SKM-1 (cell line): ENCODE measurements around the gene NPAS4.
"Not testable (repeated sequence)": the region's sequence is repeated elsewhere in the genome, so short reads cannot be mapped to it uniquely, and the experiment has no call there.

Experiments
- DNase-seq: peaks from one replicate; lab custom pipeline; 2025; ENCODE audit not compliant: unreplicated experiment; lab: John Stamatoyannopoulos, UW

The NPAS4 gene

DNA sequence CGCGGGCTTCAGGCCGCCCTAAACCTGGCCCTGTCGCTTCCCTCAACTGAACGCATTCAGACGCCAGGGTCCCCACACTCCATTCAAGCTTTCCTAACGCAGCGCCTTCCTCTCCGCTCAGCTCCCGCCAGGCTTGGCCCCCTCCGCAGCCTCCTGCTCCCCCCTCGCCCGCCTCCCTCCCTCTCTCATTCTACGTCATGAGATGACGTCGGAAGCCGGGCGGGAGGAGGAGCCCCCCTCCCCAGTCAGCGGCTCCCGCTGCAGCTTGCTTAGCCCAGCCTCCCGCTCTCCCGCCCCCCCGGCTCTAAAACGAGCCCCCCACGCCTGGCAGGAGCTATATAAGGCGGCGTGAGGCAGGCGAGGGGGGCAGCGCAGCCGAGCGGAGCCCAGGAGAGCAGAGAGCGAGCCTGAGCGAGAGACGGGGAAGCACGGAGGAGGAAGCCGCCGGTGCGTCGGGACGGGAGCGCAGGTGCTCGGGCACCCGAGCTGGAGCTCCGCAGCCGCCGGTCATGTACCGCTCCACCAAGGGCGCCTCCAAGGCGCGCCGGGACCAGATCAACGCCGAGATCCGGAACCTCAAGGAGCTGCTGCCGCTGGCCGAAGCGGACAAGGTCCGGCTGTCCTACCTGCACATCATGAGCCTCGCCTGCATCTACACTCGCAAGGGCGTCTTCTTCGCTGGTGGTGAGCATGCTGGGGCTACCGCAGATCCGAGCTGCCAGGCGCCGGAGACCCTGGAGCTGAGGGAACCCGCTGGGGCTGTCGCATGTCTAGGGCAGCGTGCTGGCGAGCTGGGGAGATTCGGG is at the start of gene NPAS4:
Gene NPAS4, plus strand, starts transcription at position 365 of the 806 bp plus-strand sequence. Its CDS starts 145 bp downstream, at position 510.
- DNase-seq, result no peak

DNA sequence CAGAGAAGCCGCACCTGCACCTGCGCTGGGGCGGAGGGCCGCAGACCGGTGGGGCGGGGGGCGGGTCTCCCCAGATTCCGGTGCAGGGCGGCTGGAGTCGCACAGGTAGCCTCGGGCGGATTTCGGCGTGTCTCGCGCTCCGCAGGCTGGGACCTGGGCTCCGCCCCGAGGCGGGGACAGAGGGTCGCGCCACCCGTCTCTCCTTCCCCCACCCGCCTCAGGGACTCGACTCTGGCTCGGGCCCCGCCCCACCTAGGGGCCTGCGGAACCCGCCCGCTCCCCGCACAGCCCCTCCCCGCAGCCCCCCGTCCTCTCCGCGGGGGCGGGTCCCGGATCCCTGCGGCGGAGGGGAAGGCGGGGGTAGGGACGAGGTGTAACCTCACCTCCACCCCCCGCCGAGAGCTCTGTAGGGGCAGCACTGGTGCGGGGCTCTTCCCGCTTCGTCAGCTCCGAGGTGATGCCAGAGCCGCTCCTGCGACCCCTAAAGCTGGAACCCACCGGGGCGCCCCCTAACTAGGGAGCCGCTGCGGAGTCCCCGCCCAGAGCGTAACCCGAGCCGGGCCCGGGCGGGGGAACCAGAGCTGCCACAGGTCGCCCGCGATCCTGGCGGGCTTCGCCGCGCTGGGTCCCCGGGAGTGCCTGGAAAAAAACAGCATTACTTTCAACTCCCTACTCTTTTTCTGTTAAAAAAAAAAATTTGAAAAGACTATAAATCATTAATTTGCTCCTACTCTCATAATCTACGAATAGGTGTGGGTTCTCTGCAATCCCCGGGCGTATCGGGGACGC is 49.0 kb upstream of the NPAS4 start, which contains the start of gene SLC29A2:
Gene SLC29A2, minus strand, starts transcription at position 134 of the 789 bp plus-strand sequence. CDS start 169 bp downstream, outside the sequence.
- no peak for DNase-seq

DNA sequence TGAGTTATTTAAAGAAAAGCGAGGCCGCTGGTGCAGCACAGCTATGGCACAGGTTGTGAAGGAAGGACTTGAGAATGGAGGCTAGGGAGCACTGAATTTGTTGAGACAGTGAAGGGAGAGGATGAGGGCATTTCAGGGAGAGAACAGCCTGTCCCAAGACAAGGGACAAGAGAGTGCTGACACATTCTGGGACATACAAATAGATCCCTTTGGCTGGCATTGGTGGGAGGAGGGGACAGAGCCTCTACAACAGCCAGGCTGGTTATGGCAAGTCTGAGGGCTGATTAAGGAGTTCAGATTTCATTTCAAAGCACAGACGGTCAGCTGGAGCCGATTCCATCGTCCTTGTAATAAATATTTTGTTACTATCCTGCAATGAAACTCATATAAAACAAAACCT is 47.6 kb upstream of the NPAS4 start:
- DNase-seq, result no peak

DNA sequence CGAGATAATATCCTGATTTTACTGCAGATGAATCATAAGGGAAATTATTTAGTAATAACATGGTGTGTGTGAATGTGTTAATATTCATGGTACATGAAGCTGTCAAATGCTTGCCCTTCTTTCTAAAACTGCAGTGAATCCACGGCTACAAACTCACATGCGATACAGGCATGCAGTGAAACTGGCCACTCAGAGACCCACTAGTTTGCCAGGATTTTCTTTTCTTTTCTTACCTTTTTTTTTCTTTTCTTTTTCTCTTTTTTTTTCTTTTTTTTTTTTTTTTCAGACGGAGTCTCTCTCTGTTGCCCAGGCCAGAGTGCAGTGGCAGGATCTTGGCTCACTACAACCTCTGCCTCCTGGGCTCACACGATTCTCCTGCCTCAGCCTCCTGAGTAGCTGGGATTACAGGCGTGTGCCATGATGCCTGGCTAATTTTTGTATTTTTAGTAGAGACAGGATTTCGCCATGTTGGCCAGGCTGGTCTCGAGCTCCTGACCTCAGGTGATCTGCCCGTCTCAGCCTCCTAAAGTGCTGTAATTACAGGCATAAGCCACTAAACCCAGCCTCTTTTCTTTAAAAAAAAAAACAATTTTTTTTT is 47.0 kb upstream of the NPAS4 start:
- not testable (repeated sequence) for DNase-seq

DNA sequence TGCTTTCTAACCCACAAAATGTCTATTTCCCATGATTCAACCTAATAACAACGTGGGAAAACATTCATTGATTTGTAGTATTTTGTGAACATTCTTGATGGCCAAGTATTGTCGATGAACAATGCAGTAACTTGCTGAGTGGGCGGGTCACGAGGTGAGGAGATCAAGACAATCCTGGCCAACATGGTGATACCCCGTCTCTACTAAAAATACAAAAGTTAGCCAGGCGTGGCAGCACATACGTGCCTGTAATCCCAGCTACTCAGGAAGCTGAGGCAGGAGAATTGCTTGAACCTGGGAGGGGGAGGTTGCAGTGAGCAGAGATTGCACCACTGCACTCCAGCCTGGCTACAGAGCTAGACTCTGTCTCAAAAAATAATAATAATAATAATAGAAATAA is 40.6 kb upstream of the NPAS4 start:
- DNase-seq, result not testable (repeated sequence)

DNA sequence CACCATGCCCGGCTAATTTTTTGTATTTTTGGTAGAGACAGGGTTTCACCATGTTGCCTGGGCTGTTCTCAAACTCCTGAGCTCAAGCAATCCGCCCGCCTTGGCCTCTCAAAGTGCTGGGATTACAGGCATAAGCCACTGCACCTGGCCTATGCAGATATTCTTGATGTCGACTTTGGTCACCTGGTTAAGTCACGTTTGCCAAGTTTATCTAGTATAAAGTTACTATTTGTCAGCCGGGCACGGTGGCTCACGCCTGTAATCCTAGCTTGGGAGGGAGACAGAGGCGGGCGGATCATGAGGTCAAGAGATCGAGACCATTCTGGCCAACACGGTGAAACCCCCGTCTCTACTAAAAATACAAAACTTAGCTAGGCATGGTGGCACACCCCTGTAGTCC is 36.5 kb upstream of the NPAS4 start:
- DNase-seq, result not testable (repeated sequence)

DNA sequence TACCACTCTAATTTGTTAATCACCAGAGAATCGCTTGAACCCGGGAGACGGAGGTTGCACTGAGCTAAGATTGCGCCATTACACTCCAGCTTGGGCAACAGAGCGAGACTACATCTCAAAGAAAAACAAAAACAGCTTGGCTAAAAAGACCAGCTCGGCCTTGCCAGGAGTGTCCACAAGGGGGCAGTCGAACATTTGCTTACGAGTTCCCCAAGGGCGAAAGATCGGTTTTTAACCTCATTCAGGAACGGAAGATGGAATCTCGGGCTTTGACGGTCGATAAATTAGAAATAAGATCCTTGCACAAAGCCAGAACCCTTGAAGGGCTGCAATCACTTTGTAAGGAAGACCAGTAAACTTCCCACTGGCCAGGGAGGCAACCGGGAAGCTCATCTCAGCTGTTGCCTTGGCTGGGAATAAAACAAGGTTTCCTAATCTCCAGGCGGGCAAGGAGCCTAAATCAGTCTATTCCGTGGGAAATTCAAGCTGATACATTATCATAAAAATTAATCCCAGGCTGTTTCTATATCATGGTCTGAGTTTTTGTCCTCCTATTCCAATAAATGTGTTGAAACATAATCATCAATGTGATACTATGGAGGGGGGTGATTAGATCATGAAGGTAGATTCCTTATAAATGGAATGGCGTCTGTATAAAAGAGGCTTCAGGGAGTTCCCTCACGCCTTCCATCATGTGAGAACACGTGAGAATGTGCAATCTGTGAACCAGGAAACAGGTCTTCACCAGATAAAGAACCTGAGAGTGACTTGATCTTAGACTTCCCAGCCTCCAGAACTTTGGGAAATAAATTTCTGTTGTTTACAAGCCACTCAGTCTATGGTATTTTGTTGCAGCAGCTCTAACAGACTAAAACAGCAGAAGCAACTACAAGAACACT is 34.4 kb upstream of the NPAS4 start:
- peak; percentile 82 for DNase-seq

DNA sequence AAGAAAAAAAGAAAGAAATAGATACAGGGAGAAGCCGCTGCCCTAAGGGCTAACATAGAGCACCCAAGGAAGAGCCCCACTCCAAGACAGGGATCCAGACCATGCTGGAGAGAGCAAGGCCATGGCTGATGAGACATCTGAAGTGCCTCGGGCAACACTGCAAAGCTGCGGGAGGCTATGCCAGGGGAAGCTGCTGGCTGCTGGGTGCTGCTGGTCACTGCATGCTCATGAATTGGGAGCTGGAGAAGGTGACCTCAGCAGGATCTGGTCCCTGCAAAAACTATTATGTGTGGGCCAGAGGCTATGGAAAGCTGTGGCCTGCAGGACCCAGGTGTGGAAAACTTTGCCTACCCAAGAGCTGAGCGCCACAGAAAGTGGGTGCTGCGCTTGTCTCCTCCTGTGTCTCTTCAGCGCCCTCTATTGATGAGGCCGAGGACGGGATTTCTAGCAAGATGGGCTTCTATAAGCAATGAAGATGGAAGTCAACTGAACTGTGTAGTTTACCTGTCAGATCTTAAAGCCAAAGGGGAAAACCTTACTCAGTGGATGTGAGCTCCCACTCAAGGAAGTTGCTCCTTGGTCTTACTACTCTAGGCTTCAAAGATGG is 32.0 kb upstream of the NPAS4 start:
- DNase-seq, result peak; percentile 79

DNA sequence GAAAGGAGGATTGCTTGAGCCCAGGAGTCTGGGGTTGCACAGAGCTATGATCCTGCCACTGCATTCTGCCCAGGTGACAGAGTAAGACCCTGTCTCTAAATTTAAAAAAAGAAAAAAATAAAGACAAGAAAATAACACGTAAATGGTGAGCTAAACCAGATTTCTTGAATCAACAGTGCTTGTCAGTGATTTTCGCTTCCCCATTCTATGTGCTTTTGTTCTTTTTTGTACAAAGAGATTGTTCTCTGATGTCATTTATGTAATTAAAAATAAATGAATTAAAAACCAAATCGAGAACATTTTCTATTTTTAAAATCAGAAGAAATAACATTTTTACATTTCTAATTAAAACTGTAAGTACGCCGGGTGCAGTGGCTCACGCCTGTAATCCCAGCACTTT is 29.5 kb upstream of the NPAS4 start:
- DNase-seq, result no peak

DNA sequence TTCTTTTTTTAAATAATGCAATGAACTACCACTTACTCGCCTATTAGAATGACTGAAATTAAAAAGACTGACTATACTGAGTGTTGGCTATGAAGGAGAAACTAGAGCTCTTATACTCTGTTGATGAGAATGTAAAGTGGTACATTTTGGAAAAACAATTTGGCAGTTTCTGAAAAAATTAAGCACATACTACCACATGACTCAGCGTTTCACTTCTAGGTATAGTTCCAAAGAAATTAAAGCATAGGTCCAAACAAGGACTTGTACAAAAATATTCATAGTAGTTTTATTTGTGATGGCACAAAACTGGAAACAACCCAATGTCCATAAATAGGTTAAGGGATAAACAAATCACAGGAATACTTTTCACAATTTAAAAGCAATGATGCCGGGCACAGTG is 26.9 kb upstream of the NPAS4 start:
- no peak for DNase-seq

DNA sequence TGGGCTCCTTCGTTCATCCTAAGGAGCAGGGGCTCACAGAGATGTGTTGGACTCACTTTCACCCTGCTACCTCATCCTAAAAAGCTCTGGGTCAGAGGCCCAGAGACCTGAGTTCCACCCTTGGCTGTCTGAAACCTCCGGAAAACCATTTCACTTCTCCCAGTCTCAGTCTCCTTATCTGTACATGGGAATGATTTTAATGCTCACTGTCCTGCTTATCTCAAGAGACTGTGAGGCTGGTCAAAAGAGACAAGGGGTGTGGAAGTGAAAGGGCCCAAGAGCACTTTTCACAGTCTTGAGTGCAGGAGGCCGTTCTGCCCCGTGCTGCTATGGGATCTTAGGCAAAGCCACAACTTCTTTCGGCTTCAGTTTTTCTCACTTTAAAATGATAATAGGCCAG is 13.2 kb upstream of the NPAS4 start:
- DNase-seq, result no peak

DNA sequence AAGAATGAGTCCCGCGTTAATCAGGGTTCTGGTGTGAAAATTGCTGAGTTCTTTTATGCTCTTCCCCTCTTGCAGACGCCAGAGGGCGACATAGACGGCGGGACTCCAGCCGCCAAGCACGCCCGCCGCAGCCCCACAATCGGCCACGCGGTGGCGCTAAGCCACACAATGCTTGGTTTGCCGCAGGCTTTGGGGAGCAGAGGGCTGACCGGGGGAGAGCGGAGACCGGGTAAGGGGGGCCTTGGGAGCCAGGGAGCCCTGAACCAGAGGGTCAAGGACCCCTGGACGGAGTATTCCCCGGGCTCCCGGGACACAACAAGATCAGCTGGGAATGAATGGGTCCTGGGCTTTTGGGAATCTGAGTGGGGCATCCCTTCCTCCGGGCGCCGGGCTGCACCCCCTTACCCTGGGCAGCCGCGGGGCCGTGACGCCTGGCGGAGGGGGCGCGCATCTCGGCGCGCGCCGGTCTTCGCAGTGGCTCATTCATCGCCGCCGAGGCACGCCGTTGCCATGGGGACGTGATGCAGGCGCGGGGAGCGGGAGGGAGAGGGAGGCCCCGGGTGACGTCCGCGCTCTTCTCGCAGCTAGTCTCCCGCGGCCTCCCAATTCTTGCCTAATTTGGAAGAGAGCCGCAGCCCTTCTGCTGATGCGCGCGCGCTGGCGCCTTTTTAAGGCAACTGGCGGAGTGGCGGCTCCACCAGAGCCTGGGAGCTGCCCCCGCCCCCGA is 12.2 kb upstream of the NPAS4 start:
- peak; percentile 73 for DNase-seq

DNA sequence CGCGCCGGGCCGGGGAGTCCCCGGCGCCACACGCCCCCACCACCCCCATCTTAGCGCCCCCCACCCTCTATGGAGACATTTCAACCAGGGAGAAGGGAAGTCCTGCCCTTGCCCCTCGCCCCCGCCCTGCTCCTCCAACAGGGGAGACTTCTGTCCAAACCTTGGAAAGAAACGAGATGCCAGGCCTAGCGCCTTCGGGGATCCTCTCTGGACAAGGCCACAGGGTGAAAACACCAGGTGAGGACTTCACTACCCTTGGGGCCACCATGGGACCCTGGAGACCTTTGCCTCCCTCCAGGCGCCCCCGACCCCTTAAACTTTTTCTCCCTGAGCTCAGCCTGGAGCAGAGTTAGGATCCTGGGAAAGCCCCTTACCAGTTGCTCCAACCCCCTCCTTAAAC is 11.6 kb upstream of the NPAS4 start:
- no peak for DNase-seq

DNA sequence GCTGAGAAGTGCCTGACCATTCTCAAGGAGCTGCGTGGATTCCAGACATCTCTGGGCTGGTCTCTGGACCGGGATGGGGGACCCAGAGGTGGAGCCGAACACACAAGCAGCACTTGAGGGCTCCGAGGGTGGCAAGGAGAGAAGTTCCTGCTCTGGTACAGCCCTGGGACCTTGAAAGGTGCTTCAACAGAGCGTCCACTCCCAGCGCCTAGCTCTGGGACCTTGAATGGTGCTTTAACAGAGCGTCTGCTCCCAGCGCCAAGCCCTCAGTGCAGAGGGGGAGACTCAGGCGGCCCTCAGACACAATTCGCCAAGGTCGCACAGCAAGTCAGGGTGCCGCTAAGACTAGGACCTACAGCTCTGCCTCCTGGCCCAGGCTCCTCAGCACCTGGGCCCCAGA is 10.6 kb upstream of the NPAS4 start:
- no peak for DNase-seq

DNA sequence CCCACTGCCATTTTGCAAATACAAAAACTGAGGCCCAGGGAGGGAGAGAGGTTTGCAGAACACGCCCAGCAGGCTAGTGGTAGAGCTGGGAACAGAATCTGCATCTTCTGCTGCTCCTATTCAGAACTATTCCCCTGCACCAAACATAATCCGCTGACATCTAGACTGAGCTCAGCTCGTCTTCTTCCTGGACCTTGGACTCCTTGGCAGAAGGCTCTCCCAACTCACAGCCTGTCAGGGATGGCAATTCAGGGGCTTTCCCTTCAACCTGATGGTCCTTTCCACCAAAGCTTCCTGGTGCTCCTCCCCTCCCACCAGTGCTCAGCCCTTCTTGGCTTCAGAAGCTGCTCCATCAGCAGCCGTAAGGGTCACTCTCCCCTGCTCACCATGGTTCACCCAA is 9.5 kb upstream of the NPAS4 start:
- DNase-seq, result no peak

DNA sequence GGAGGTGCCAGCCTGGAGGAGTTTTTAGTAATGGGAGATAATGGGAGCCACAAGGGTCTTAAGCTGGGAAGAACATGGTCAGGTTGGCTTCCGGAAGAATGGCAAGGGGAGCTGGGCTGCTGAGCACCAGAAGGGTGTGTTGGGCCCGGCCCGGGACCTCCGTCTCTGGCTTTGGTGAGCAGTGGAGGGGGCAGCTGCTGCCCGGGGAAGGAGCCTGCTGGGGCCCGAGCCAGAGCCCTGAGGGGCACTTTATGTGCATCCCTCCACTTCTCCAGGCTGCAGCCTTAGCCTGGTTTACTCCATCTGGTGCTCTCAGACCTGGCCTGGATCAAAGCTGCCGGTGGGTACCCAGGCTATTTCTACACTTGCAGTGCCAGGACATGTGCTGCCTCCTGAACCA is 8.7 kb upstream of the NPAS4 start:
- DNase-seq, result no peak

DNA sequence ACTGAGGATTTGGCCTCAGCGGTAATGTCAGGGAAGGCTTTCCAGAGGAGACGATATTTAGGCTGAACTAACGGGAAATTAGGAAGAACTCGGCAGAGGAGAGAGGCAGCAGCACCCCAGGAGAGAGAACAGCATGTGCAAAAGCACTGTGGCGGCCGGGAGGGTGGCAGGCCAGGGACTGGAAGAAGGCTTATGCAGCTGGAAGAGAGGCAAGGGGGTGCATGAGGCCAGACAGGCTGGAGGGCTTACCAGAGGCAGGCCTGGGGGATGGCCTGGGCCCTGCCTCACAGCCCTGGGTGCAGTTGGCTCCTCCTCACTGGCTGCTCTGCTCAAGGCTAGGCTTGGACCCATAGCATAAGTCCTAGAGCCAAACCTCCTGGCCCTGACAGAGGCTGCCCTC is 7.7 kb upstream of the NPAS4 start:
- no peak for DNase-seq

DNA sequence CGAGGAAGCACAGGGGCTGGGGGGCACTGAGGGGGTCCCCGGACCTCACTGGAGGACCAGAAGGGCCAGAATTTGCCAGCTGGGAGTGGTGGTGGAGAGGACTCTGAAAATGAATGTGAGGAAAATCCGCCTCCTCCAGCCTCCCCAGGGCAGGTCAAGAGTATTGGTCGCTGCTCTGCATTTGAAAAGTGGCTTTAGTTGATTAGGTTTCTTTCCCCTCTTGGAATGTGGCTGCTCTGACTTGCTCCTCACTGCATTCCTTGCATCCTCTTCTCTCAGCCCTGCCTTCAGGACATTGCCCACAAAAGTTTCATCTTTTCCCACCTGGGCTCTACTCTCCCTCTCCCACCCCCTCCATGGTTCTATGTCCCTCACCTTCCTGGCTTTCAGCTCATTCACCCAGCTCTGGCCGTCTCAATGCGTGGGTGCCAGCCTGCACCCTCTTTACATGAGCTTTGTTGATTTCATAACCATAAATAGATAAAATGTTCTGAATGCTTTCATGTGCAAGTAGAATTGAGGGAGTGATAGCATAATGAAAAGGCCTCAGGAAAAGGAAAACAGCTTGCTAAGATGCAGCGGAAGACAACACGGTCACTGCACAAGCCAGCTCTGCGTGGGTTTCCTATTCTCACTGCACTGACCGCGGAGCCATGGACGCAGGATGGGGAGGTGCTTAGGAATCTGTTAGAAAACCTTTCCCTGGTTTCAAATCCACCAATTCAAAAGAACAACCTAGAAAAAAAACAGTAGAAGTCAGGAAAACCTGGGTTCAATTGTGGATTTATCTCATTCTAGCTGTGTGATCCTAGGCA is 6.5 kb upstream of the NPAS4 start:
- no peak for DNase-seq

DNA sequence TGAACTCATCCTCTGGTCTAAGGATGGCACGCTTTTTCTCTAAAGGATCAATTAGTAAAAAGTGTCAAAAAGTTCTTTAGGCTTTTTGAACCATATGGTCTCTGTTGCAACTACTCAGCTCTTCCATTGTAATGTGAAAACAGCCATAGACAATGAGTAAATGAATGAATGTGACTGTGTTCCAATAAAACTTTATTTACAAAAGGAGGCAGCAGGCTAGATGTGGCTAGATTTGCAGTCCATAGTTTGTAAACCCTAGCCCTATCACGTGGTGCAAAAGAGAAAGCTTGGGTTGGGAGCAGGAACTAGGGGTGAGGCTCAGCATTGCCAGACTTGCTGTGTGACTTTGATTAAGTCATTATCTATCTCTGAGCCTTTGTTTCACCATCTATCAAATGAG is 5.4 kb upstream of the NPAS4 start:
- DNase-seq, result no peak
